H1 (cell line): ENCODE results near the gene FH. TPM values are rescaled to one million over a fixed set of nuclear protein-coding genes. Genes with fewer than 3 reads are reported as not detected.

Source experiments
- CTCF ChIA-PET: fragments of 300-600 bp; sonication (Branson Sonifier 250); formaldehyde crosslinking; loops from one replicate; lab custom pipeline; 2021; ENCODE audit not compliant: partially characterized antibody; lab: Charles Lee
- POLR2A ChIA-PET: fragments of 300-600 bp; sonication (Branson Sonifier 250); formaldehyde crosslinking; loops from one replicate; lab custom pipeline; 2021; ENCODE audit warnings: inconsistent platforms; ENCODE audit not compliant: partially characterized antibody; lab: Charles Lee
- DNase-seq, 2 experiments: peaks; one replicate each; pipeline versions ENCODE4 v3.0.0 to v3.0.0-alpha.2; 2010 to 2022; ENCODE audit warnings: low spot score in 2 of 2, low read depth in 1 of 2, mixed read lengths in 1 of 2
- FAIRE-seq: peaks from 2 replicates; lab custom pipeline; 2011; peaks lifted over from hg19 to GRCh38; lab: Jason Lieb, UNC
- H2AFZ ChIP-seq: 2 replicates; pipeline ENCODE4 v1.8.1; 2012; ENCODE audit warnings: low read length, inconsistent platforms
- H2AK5ac ChIP-seq: 2 replicates; pipeline ENCODE4 v1.6.1; 2013; ENCODE audit warnings: low read depth, low read length
- H2BK120ac ChIP-seq: replicated peaks from 2 replicates; pipeline ENCODE3; 2013; ENCODE audit warnings: low read depth, low read length, inconsistent platforms
- H2BK12ac ChIP-seq: 2 replicates; pipeline ENCODE4 v1.6.1; 2013; ENCODE audit warnings: low read depth, low read length
- H2BK15ac ChIP-seq: 2 replicates; pipeline ENCODE4 v1.6.1; 2013; ENCODE audit warnings: low read length
- H2BK20ac ChIP-seq: 2 replicates; pipeline ENCODE4 v1.6.1; 2013; ENCODE audit warnings: low read length
- H2BK5ac ChIP-seq: 2 replicates; pipeline ENCODE4 v1.6.1; 2013; ENCODE audit warnings: low read depth, low read length
- H3K14ac ChIP-seq: 2 replicates; pipeline ENCODE4 v1.6.1; 2013; ENCODE audit warnings: inconsistent platforms; ENCODE audit not compliant: insufficient read length
- H3K18ac ChIP-seq: 2 replicates; pipeline ENCODE4 v1.6.1; 2013; ENCODE audit warnings: low read length; ENCODE audit errors: extremely low read depth
- H3K23ac ChIP-seq: 2 replicates; pipeline ENCODE4 v1.6.1; 2013; ENCODE audit warnings: inconsistent platforms; ENCODE audit not compliant: insufficient read length
- H3K23me2 ChIP-seq: 2 replicates; pipeline ENCODE4 v1.6.1; 2013; ENCODE audit warnings: low read depth, low read length
- H3K27ac ChIP-seq: 2 replicates; pipeline ENCODE4 v1.6.1; 2011; ENCODE audit warnings: low read depth, low read length, inconsistent platforms
- H3K27me3 ChIP-seq, 4 experiments: replicated peaks in 1 of 4; 1 replicate in 1 of 4; 2 replicates in 3 of 4; pipeline versions ENCODE4 v1.6.1 to v1.8.1; 2011 to 2013; ENCODE audit warnings: low read length in 3 of 4, mild to moderate bottlenecking in 3 of 4, inconsistent platforms in 2 of 4, mixed read lengths in 2 of 4, moderate library complexity in 1 of 4; ENCODE audit not compliant: control insufficient read depth in 3 of 4, insufficient read depth in 3 of 4; ENCODE audit errors: extremely low read depth in 1 of 4
- H3K36me3 ChIP-seq, 4 experiments: 2 replicates each; pipeline versions ENCODE4 v1.6.1 to v1.8.1; 2011 to 2013; ENCODE audit warnings: mild to moderate bottlenecking in 4 of 4, low read length in 3 of 4, moderate library complexity in 2 of 4, control low read depth in 1 of 4, inconsistent platforms in 1 of 4; ENCODE audit not compliant: insufficient read depth in 4 of 4, control insufficient read depth in 2 of 4
- H3K4ac ChIP-seq: replicated peaks from 2 replicates; pipeline ENCODE3; 2013; ENCODE audit warnings: low read length, low read depth, mixed read lengths, inconsistent platforms; ENCODE audit not compliant: insufficient read length
- H3K4me1 ChIP-seq, 4 experiments: replicated peaks in 1 of 4; 1 replicate in 1 of 4; 2 replicates in 3 of 4; pipeline versions ENCODE4 v1.6.1 to v1.8.1; 2011 to 2013; ENCODE audit warnings: low read length in 3 of 4, inconsistent platforms in 2 of 4, mixed read lengths in 1 of 4; ENCODE audit not compliant: insufficient read depth in 4 of 4, control insufficient read depth in 3 of 4
- H3K4me2 ChIP-seq, 2 experiments: 2 replicates each; pipeline versions ENCODE4 v1.6.1 to v1.8.1; 2011 to 2013; ENCODE audit warnings: low read depth in 2 of 2, low read length in 2 of 2, control low read depth in 1 of 2, inconsistent platforms in 1 of 2, mild to moderate bottlenecking in 1 of 2; ENCODE audit not compliant: insufficient read depth in 1 of 2
- H3K4me3 ChIP-seq, 4 experiments: fragments of 200-600, 300-600 bp in 1 of 4; sonication (generic), shearing (Covaris generic), sonication (Bioruptor Twin) in 1 of 4; 2 replicates each; pipeline versions ENCODE4 v1.5.1 to v1.8.1; 2011 to 2016; ENCODE audit warnings: low read length in 4 of 4, low read depth in 3 of 4, control low read depth in 2 of 4, inconsistent platforms in 2 of 4, mild to moderate bottlenecking in 2 of 4, mixed read lengths in 1 of 4, moderate library complexity in 1 of 4; ENCODE audit not compliant: insufficient read depth in 2 of 4; ENCODE audit errors: extremely low read depth in 1 of 4
- H3K56ac ChIP-seq: replicated peaks from 2 replicates; pipeline ENCODE3; 2013; ENCODE audit warnings: low read depth, mild to moderate bottlenecking, mixed read lengths, low read length, inconsistent platforms; ENCODE audit not compliant: insufficient read length
- H3K79me1 ChIP-seq: 2 replicates; pipeline ENCODE4 v1.6.1; 2013; ENCODE audit warnings: low read depth, low read length, control low read depth
- H3K79me2 ChIP-seq, 2 experiments: 2 replicates each; pipeline versions ENCODE4 v1.6.1 to v1.8.1; 2012 to 2013; ENCODE audit warnings: low read length in 2 of 2, mild to moderate bottlenecking in 2 of 2, inconsistent platforms in 1 of 2; ENCODE audit not compliant: insufficient read depth in 2 of 2, control insufficient read depth in 1 of 2
- H3K9ac ChIP-seq, 4 experiments: replicated peaks in 1 of 4; 1 replicate in 1 of 4; 2 replicates in 3 of 4; pipeline versions ENCODE4 v1.6.1 to v1.8.1; 2011 to 2013; ENCODE audit warnings: low read depth in 3 of 4, low read length in 3 of 4, control low read depth in 2 of 4, mild to moderate bottlenecking in 2 of 4, moderate library complexity in 2 of 4, inconsistent platforms in 1 of 4; ENCODE audit errors: extremely low read depth in 1 of 4
- H3K9me3 ChIP-seq, 2 experiments: 2 replicates each; pipeline versions ENCODE4 v1.6.1 to v1.8.1; 2012 to 2013; ENCODE audit warnings: mild to moderate bottlenecking in 2 of 2, moderate library complexity in 2 of 2, control low read depth in 1 of 2, inconsistent platforms in 1 of 2, low read depth in 1 of 2, low read length in 1 of 2, mixed read lengths in 1 of 2; ENCODE audit not compliant: insufficient read depth in 2 of 2
- H4K20me1 ChIP-seq, 2 experiments: replicated peaks in 1 of 2; 2 replicates each; pipeline versions ENCODE3 to v1.8.1; 2011 to 2013; ENCODE audit warnings: inconsistent platforms in 2 of 2, low read length in 2 of 2, mild to moderate bottlenecking in 1 of 2; ENCODE audit not compliant: insufficient read depth in 2 of 2, control insufficient read depth in 1 of 2
- H4K5ac ChIP-seq: 2 replicates; pipeline ENCODE4 v1.6.1; 2013; ENCODE audit warnings: low read length, low read depth, mixed read lengths, inconsistent platforms; ENCODE audit not compliant: insufficient read length
- H4K8ac ChIP-seq: 2 replicates; pipeline ENCODE4 v1.8.0; 2013; ENCODE audit warnings: mild to moderate bottlenecking, moderate library complexity, low read length, inconsistent platforms; ENCODE audit not compliant: insufficient read depth; ENCODE audit errors: extremely low read depth
- H4K91ac ChIP-seq: replicated peaks from 2 replicates; pipeline ENCODE3; 2013; ENCODE audit warnings: low read length, mixed read lengths, inconsistent platforms; ENCODE audit not compliant: insufficient read length
- ASH2L ChIP-seq: fragments of 200-600, 300-600 bp; sonication (generic); IDR thresholded peaks from one replicate; pipeline ENCODE4 v1.7.1; 2017; ENCODE audit warnings: low read length
- BACH1 ChIP-seq: IDR thresholded peaks from 2 replicates; pipeline ENCODE4 v1.6.1; 2012; ENCODE audit warnings: low read length, improper control_type of control experiment
- CHD2 ChIP-seq: IDR thresholded peaks from 2 replicates; pipeline ENCODE4 v1.6.1; 2012; ENCODE audit warnings: low read length, improper control_type of control experiment
- CTBP2 ChIP-seq: IDR thresholded peaks from 2 replicates; pipeline ENCODE4 v1.7.0; 2011; ENCODE audit warnings: borderline replicate concordance, mild to moderate bottlenecking, moderate library complexity, mixed read lengths, low read length; ENCODE audit not compliant: insufficient read depth, insufficient read length
- EGR1 ChIP-seq: IDR thresholded peaks from 2 replicates; pipeline ENCODE4 v1.6.1; 2011; ENCODE audit warnings: low read depth, low read length, borderline replicate concordance
- FOSL1 ChIP-seq: IDR thresholded peaks from 2 replicates; pipeline ENCODE4 v1.6.1; 2011; ENCODE audit warnings: mild to moderate bottlenecking, low read depth, low read length, moderate library complexity; ENCODE audit not compliant: insufficient read depth
- HDAC6 ChIP-seq: IDR thresholded peaks from one replicate; pipeline ENCODE4 v1.7.1; 2012; ENCODE audit warnings: low read depth, mild to moderate bottlenecking, inconsistent platforms, low read length, moderate library complexity
- POLR2AphosphoS5 ChIP-seq: IDR thresholded peaks from 2 replicates; pipeline ENCODE4 v1.6.1; 2011; ENCODE audit warnings: low read depth, low read length
- SAP30 ChIP-seq: fragments of 300-600 bp; sonication (generic); IDR thresholded peaks from 2 replicates; pipeline ENCODE4 v1.7.1; 2012; ENCODE audit warnings: low read length, moderate library complexity, mild to moderate bottlenecking, inconsistent platforms; ENCODE audit not compliant: insufficient read depth, insufficient replicate concordance
- TBP ChIP-seq: IDR thresholded peaks from 2 replicates; pipeline ENCODE4 v1.6.1; 2011; ENCODE audit warnings: low read depth, low read length, improper control_type of control experiment
- TEAD4 ChIP-seq: IDR thresholded peaks from 2 replicates; pipeline ENCODE4 v1.6.1; 2012; ENCODE audit warnings: low read depth, low read length, inconsistent platforms, mixed read lengths
- YY1 ChIP-seq: IDR thresholded peaks from 2 replicates; pipeline ENCODE4 v1.6.1; 2011; ENCODE audit warnings: low read depth, mild to moderate bottlenecking, low read length
- WGBS, 2 experiments: shearing (Covaris generic) in 1 of 2; methylation state at CpG; one replicate each; pipeline versions ENCODE4 v1.1.6 to v1.1.7; 2013 to 2015; ENCODE audit warnings: low lambda C conversion rate in 2 of 2, mixed read lengths in 2 of 2, inconsistent platforms in 1 of 2, low coverage in 1 of 2, missing lambda C conversion rate in 1 of 2; ENCODE audit not compliant: insufficient replicate concordance in 2 of 2, insufficient coverage in 1 of 2, insufficient read length in 1 of 2; ENCODE audit errors: extremely low coverage in 1 of 2, missing lambda C conversion rate in 1 of 2; 5-methylcytosine and 5-hydroxymethylcytosine counted together
- polyA plus RNA-seq, 7 experiments: library from polyadenylated mRNA; depleted of rRNA in 3 of 7; stranded (reverse) in 5 of 7; unstranded in 2 of 7; fragments of >200 nt in 5 of 7; fragments of 200-250 nt in 2 of 7; gene quantifications; 1 replicate in 5 of 7; 2 replicates in 1 of 7; 4 replicates in 1 of 7; pipeline versions ENCODE4 v1.2.1 to v1.2.3, GENCODE V29; 2011 to 2013; ENCODE audit warnings: missing spikeins in 2 of 7, mixed read lengths in 2 of 7
- total RNA-seq: library from RNA; stranded (reverse); fragmentation: NEBNext Ultra II Directional; extraction: Animal tissue kit (Norgen Biotek cat#: 25700); gene quantifications from 2 replicates; pipeline ENCODE4 v1.2.1, GENCODE V29; 2021
- TF ChIP-seq, protein P1 (sequence below), 3 experiments: IDR thresholded peaks; 1 replicate in 2 of 3; 2 replicates in 1 of 3; pipeline versions ENCODE4 v1.5.1 to v1.6.1; 2011; ENCODE audit warnings: low read length in 3 of 3, mild to moderate bottlenecking in 3 of 3, inconsistent platforms in 2 of 3, low read depth in 1 of 3, moderate library complexity in 1 of 3; ENCODE audit not compliant: insufficient read depth in 1 of 3; ENCODE audit errors: control extremely low read depth in 1 of 3

Gene FH
- total and polyA plus RNA-seq, 2 of the 8 experiments (the other 6 are each of a cell fraction or from before 2014, with no cell fraction given) = 45.0 to 81.9 TPM

DNA sequence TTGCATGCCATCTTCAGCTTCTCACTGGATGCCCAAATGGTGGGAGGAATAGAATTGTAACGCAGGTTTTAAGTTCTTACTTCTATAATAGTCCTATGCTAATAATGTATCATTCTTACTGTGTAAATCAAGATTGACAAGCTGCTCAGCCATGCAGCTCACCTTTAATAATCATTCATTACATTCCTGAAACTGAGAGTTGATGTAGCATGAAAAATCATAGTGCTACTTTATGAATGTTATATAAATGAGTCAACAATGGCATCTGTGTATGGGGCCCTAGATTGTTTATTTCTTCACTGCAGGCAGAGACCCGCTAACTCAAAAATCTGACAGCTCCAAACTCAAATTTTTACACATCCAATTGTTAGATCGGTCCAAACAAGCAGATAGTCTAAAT lies 34.4 kb downstream of the FH start:
- H2BK12ac ChIP-seq = no peak overlapping the region
- no peak overlapping the region for H3K18ac ChIP-seq
- no peaks in the 10 kb centered on the region for H3K79me2 ChIP-seq
- no peaks in the 10 kb centered on the region for H4K20me1 ChIP-seq
- no peak overlapping the region for H3K23ac ChIP-seq
- H3K4me1 ChIP-seq = no peaks in the 10 kb centered on the region
- DNase-seq (no peak), FAIRE-seq (no peak)
- no peak overlapping the region for H4K5ac ChIP-seq
- POLR2A ChIA-PET = no interaction called here
- H3K36me3 ChIP-seq = no peaks in the 10 kb centered on the region
- H3K27me3 ChIP-seq = no peaks in the 10 kb centered on the region
- no peaks in the 10 kb centered on the region for H3K23me2 ChIP-seq
- H2BK20ac ChIP-seq = no peak overlapping the region
- H4K91ac ChIP-seq = no peak overlapping the region
- no peak overlapping the region for H3K4me3 ChIP-seq
- no peak overlapping the region for H3K4ac ChIP-seq
- no peak overlapping the region for H3K9ac ChIP-seq
- no peak overlapping the region for H2AFZ ChIP-seq
- no peak overlapping the region for H3K56ac ChIP-seq
- H3K4me2 ChIP-seq = no peak overlapping the region
- 79% methylated on average over 3 of the region's 3 CpGs; no CpG with 5 or more reads in 1 of the 2 experiments for WGBS, 2 experiments
- H2BK5ac ChIP-seq = no peak overlapping the region
- no peak overlapping the region for H2AK5ac ChIP-seq
- no peak overlapping the region for H3K27ac ChIP-seq
- H2BK120ac ChIP-seq = no peak overlapping the region
- no peak overlapping the region for H2BK15ac ChIP-seq
- H4K8ac ChIP-seq = no peak overlapping the region
- CTCF ChIA-PET = interaction anchor here (0.8 to 2.9 kb wide), 24 partner anchors 9 to 1020 kb away, joined by 3 to 15 read pairs (median 4); no protein-coding TSS in a partner anchor
- H3K9me3 ChIP-seq = no peaks in the 10 kb centered on the region
- no peak overlapping the region for H3K14ac ChIP-seq
- H3K79me1 ChIP-seq = no peaks in the 10 kb centered on the region
- TF ChIP-seq TBP (no peak), CHD2 (no peak), SAP30 (no peak), POLR2AphosphoS5 (no peak), YY1 (no peak), FOSL1 (no peak), CTBP2 (no peak), EGR1 (no peak), TEAD4 (no peak), BACH1 (no peak), HDAC6 (no peak), ASH2L (no peak)
- TF ChIP-seq, protein P1, sequence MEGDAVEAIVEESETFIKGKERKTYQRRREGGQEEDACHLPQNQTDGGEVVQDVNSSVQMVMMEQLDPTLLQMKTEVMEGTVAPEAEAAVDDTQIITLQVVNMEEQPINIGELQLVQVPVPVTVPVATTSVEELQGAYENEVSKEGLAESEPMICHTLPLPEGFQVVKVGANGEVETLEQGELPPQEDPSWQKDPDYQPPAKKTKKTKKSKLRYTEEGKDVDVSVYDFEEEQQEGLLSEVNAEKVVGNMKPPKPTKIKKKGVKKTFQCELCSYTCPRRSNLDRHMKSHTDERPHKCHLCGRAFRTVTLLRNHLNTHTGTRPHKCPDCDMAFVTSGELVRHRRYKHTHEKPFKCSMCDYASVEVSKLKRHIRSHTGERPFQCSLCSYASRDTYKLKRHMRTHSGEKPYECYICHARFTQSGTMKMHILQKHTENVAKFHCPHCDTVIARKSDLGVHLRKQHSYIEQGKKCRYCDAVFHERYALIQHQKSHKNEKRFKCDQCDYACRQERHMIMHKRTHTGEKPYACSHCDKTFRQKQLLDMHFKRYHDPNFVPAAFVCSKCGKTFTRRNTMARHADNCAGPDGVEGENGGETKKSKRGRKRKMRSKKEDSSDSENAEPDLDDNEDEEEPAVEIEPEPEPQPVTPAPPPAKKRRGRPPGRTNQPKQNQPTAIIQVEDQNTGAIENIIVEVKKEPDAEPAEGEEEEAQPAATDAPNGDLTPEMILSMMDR (IDR thresholded peaks at IDR 0.05; ENCODE audit: control extremely low read depth in 1 of 3, insufficient read depth in 1 of 3, low read depth in 1 of 3, low read length in 3 of 3) = no peak
